IMR-90 (cell line): ENCODE data around the gene AKR1D1. TPM values are rescaled to one million over a fixed set of nuclear protein-coding genes. Genes with fewer than 3 reads are reported as not detected.

Experiments
- ATAC-seq: fragments of 200-7000 bp; cut with Tn5 transposase; 2 replicates; pipeline ENCODE4 v1.9.1; 2020; ENCODE audit warnings: low read depth, mild to moderate bottlenecking, moderate library complexity
- BruUV-seq: library from RNA; stranded (reverse); fragments of 400-500 nt; replicated peaks from 2 replicates; lab custom pipeline; 2021; lab: Mats Ljungman, UMichigan
- CTCF ChIA-PET: fragments of 300-600 bp; formaldehyde crosslinking; extraction: SDS; loops from one replicate; lab custom pipeline; 2021; ENCODE audit warnings: antibody characterized with exemption; lab: Yijun Ruan, JAX
- POLR2A ChIA-PET: fragments of 300-600 bp; sonication (Branson Sonifier 250); formaldehyde crosslinking; loops from one replicate; lab custom pipeline; 2022; ENCODE audit warnings: antibody characterized with exemption; ENCODE audit not compliant: unreplicated experiment; lab: Charles Lee
- DNase-seq: peaks from one replicate; pipeline ENCODE4 v3.0.0; 2013
- H2AFZ ChIP-seq: replicated peaks from 2 replicates; pipeline ENCODE3; 2013; ENCODE audit warnings: low read length, mild to moderate bottlenecking; ENCODE audit not compliant: poor library complexity
- H2AK5ac ChIP-seq: 2 replicates; pipeline ENCODE4 v1.6.1; 2013; ENCODE audit warnings: low read depth, low read length, inconsistent platforms
- H2AK9ac ChIP-seq: replicated peaks from 2 replicates; pipeline ENCODE3; 2013; ENCODE audit warnings: mild to moderate bottlenecking, low read depth, low read length, moderate library complexity; ENCODE audit not compliant: poor library complexity
- H2BK120ac ChIP-seq: 2 replicates; pipeline ENCODE4 v1.6.1; 2013; ENCODE audit warnings: low read depth, low read length, inconsistent platforms
- H2BK15ac ChIP-seq: 3 replicates; pipeline ENCODE4 v1.6.1; 2013; ENCODE audit warnings: low read depth, low read length, inconsistent platforms
- H2BK20ac ChIP-seq: 2 replicates; pipeline ENCODE4 v1.6.1; 2013; ENCODE audit warnings: low read depth, mild to moderate bottlenecking, inconsistent platforms, low read length, moderate library complexity
- H2BK5ac ChIP-seq: 2 replicates; pipeline ENCODE4 v1.6.1; 2013; ENCODE audit warnings: mild to moderate bottlenecking, low read depth, low read length, inconsistent platforms; ENCODE audit not compliant: poor library complexity, severe bottlenecking
- H3K14ac ChIP-seq: replicated peaks from 2 replicates; pipeline ENCODE4 v1.6.1; 2013; ENCODE audit warnings: low read depth, low read length, inconsistent platforms
- H3K18ac ChIP-seq: 2 replicates; pipeline ENCODE4 v1.6.1; 2013; ENCODE audit warnings: low read depth, low read length, control low read depth
- H3K23ac ChIP-seq: 2 replicates; pipeline ENCODE4 v1.6.1; 2013; ENCODE audit warnings: low read depth, low read length, inconsistent platforms
- H3K27ac ChIP-seq: 2 replicates; pipeline ENCODE4 v1.5.1; 2013; ENCODE audit warnings: mild to moderate bottlenecking, control low read depth, low read length; ENCODE audit not compliant: insufficient read depth
- H3K27me3 ChIP-seq: 2 replicates; pipeline ENCODE4 v1.6.1; 2013; ENCODE audit warnings: low read length; ENCODE audit not compliant: control insufficient read depth, insufficient read depth
- H3K36me3 ChIP-seq: 2 replicates; pipeline ENCODE4 v1.6.1; 2013; ENCODE audit warnings: low read length, mixed read lengths; ENCODE audit not compliant: control insufficient read depth, insufficient read depth
- H3K4ac ChIP-seq: 2 replicates; pipeline ENCODE4 v1.6.1; 2013; ENCODE audit warnings: low read depth, low read length, inconsistent platforms
- H3K4me1 ChIP-seq: 2 replicates; pipeline ENCODE4 v1.6.1; 2013; ENCODE audit warnings: low read length, mixed read lengths; ENCODE audit not compliant: control insufficient read depth, insufficient read depth
- H3K4me2 ChIP-seq: 2 replicates; pipeline ENCODE4 v1.6.1; 2013; ENCODE audit warnings: low read depth, mild to moderate bottlenecking, control low read depth, low read length, moderate library complexity
- H3K4me3 ChIP-seq: 2 replicates; pipeline ENCODE4 v1.5.1; 2013; ENCODE audit warnings: low read depth, mild to moderate bottlenecking, control low read depth, low read length, moderate library complexity; ENCODE audit not compliant: insufficient read depth
- H3K56ac ChIP-seq: 2 replicates; pipeline ENCODE4 v1.6.1; 2013; ENCODE audit warnings: low read length, inconsistent platforms; ENCODE audit not compliant: insufficient read depth; ENCODE audit errors: extremely low read depth
- H3K79me1 ChIP-seq, 2 experiments: 2 replicates each; pipeline ENCODE4 v1.6.1; 2013; ENCODE audit warnings: low read length in 2 of 2, inconsistent platforms in 1 of 2, low read depth in 1 of 2
- H3K9ac ChIP-seq: 2 replicates; pipeline ENCODE4 v1.6.1; 2013; ENCODE audit warnings: low read depth, low read length, control low read depth
- H3K9me1 ChIP-seq: 2 replicates; pipeline ENCODE4 v1.6.1; 2013; ENCODE audit warnings: low read length, inconsistent platforms; ENCODE audit not compliant: insufficient read depth
- H3K9me3 ChIP-seq: 2 replicates; pipeline ENCODE4 v1.6.1; 2013; ENCODE audit warnings: low read length; ENCODE audit not compliant: control insufficient read depth, insufficient read depth
- H4K20me1 ChIP-seq: 2 replicates; pipeline ENCODE4 v1.6.1; 2013; ENCODE audit warnings: low read length, inconsistent platforms; ENCODE audit not compliant: insufficient read depth
- H4K5ac ChIP-seq: 2 replicates; pipeline ENCODE4 v1.6.1; 2013; ENCODE audit warnings: mild to moderate bottlenecking, low read depth, low read length, control low read depth
- H4K8ac ChIP-seq, 2 experiments: 2 replicates each; pipeline ENCODE4 v1.6.1; 2013; ENCODE audit warnings: low read depth in 2 of 2, low read length in 2 of 2, control low read depth in 1 of 2, inconsistent platforms in 1 of 2
- H4K91ac ChIP-seq: 2 replicates; pipeline ENCODE4 v1.6.1; 2013; ENCODE audit warnings: low read depth, low read length, inconsistent platforms; ENCODE audit not compliant: insufficient read depth
- CEBPB ChIP-seq: IDR thresholded peaks from 2 replicates; pipeline ENCODE4 v1.6.1; 2012; ENCODE audit warnings: low read depth, low read length, improper control_type of control experiment
- WGBS, 2 experiments: methylation state at CpG; one replicate each; pipeline versions ENCODE4 v1.1.5 to v1.1.7; 2013; ENCODE audit warnings: missing lambda C conversion rate in 2 of 2; ENCODE audit not compliant: insufficient read length in 1 of 2; ENCODE audit errors: extremely low coverage in 2 of 2; 5-methylcytosine and 5-hydroxymethylcytosine counted together
- dilution Hi-C: fragments of 300-500 bp; cut with HindIII; formaldehyde crosslinking; loops from one replicate; pipeline ENCODE4 v1.14.3; 2018; ENCODE audit warnings: low sequenced_read_pairs; ENCODE audit not compliant: unreplicated experiment
- in situ Hi-C: fragments of 300-500 bp; cut with MboI; formaldehyde crosslinking; loops from 3 replicates; pipeline ENCODE4 v1.14.3; 2019; ENCODE audit warnings: low sequenced_read_pairs, inconsistent platforms, mixed read lengths
- intact Hi-C: fragments of 100-400 bp; cut with micrococcal nuclease; formaldehyde crosslinking; loops from 2 replicates; pipeline ENCODE4 v1.10.0; 2022
- polyA plus RNA-seq, 3 experiments: library from polyadenylated mRNA; depleted of rRNA; stranded (reverse); fragments of >200 nt; gene quantifications; 2 replicates each; pipeline ENCODE4 v1.2.3, GENCODE V29; 2012; ENCODE audit warnings: low replicate concordance in 1 of 3
- total RNA-seq: library from RNA; depleted of rRNA; stranded (reverse); fragments of >200 nt; gene quantifications from 2 replicates; pipeline ENCODE4 v1.2.3, GENCODE V29; 2012
- TF ChIP-seq, protein P1 (sequence below): fragments of 150-350 bp; IDR thresholded peaks from 2 replicates; pipeline ENCODE4 v1.6.1; 2016; ENCODE audit warnings: low read depth, mild to moderate bottlenecking, low read length, moderate library complexity, borderline replicate concordance

AKR1D1 gene
- total and polyA plus RNA-seq, 2 of the 4 experiments (the other 2 are of a cell fraction), result not detected

DNA sequence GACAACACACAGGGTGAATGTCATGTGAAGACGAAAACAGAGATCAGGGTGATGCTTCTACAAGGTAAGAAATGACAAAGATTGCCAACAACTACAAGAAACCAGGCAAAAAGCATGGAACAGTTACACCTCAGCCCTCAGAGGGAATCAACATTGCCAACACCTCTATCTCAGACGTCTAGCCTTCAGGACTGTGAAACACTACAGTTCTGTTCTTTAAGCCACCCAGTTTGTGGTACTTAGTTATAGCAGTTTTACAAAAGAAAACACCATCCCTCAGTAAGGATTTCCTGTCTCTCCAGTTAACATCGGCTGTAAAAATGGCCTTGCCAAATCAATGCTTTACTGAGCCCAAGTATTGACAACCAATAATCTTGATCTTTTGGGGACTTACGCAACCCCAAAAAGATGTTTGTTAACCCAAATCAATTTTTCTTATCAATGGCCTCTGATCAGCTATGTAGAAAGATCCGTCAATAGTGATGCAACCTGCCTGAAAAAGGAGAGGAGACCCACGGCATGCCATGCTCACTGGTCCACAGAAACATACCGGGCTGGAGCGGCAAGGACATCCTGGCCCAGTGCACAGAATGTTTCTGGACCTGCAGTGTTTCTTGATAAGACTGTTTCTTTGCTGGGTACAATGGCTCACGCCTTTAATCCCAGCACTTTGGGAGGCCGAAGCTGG, 44.0 kb downstream of the AKR1D1 start:
- Histone ChIP-seq H4K8ac (no peak overlapping the region), H3K14ac (no peak overlapping the region), H3K27me3 (no peaks in the 10 kb centered on the region), H3K23ac (no peak overlapping the region), H3K56ac (no peak overlapping the region), H3K79me1 (no peaks in the 10 kb centered on the region), H4K91ac (no peak overlapping the region), H3K9me1 (no peaks in the 10 kb centered on the region), H3K9ac (no peak overlapping the region), H2BK20ac (no peak overlapping the region), H2BK120ac (no peak overlapping the region), H3K4ac (no peak overlapping the region), H2AK5ac (no peak overlapping the region), H3K4me1 (no peaks in the 10 kb centered on the region), H2AFZ (no peak overlapping the region), H4K5ac (no peak overlapping the region), H3K4me3 (no peak overlapping the region), H2BK5ac (no peak overlapping the region), H4K20me1 (no peaks in the 10 kb centered on the region), H3K36me3 (no peaks in the 10 kb centered on the region), H3K27ac (no peak overlapping the region), H2AK9ac (no peak overlapping the region), H2BK15ac (no peak overlapping the region), H3K4me2 (no peak overlapping the region), H3K9me3 (peaks cover 3% of the 10 kb centered on the region; the same call in 1 of the 2 replicates), H3K18ac (no peak overlapping the region)
- in situ Hi-C loops (no loop called here), intact Hi-C loops (no loop called here), dilution Hi-C loops (no loop called here)
- ATAC-seq, result no peak
- no peak for DNase-seq
- POLR2A ChIA-PET, result no interaction called here
- TF ChIP-seq, protein P1, sequence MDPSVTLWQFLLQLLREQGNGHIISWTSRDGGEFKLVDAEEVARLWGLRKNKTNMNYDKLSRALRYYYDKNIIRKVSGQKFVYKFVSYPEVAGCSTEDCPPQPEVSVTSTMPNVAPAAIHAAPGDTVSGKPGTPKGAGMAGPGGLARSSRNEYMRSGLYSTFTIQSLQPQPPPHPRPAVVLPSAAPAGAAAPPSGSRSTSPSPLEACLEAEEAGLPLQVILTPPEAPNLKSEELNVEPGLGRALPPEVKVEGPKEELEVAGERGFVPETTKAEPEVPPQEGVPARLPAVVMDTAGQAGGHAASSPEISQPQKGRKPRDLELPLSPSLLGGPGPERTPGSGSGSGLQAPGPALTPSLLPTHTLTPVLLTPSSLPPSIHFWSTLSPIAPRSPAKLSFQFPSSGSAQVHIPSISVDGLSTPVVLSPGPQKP, result no peak
- peak; percentile 18; the same call in 1 of the 2 replicates for TF ChIP-seq CEBPB
- CTCF ChIA-PET, result no interaction called here
- 78% methylated on average over 2 of the region's 10 CpGs; no CpG with 5 or more reads in 1 of the 2 experiments for WGBS, 2 experiments
- BruUV-seq, result no TSS peak
